GM18870 (cell line): ENCODE measurements around the gene PEX5L.
"Not testable (repeated sequence)": the region's sequence is repeated elsewhere in the genome, so short reads cannot be mapped to it uniquely, and the experiment has no call there.

Experiments used
- ATAC-seq: cut with Tn5 transposase; IDR thresholded peaks from one replicate; pipeline ENCODE4 v1.9.1; 2021; ENCODE audit warnings: moderate library complexity; ENCODE audit not compliant: unreplicated experiment

Gene PEX5L

GRCh38 chr3:180017846-180018245 is 18.9 kb downstream of the PEX5L start:
- no peak for ATAC-seq

- ATAC-seq = no peak
Observed at GRCh38 chr3:180011927-180012326, 24.8 kb downstream of the PEX5L start.

- not testable (repeated sequence) for ATAC-seq
Observed at GRCh38 chr3:180008318-180008717, 28.4 kb downstream of the PEX5L start.

GRCh38 chr3:180004542-180004941 is 32.2 kb downstream of the PEX5L start:
- no peak for ATAC-seq

DNA sequence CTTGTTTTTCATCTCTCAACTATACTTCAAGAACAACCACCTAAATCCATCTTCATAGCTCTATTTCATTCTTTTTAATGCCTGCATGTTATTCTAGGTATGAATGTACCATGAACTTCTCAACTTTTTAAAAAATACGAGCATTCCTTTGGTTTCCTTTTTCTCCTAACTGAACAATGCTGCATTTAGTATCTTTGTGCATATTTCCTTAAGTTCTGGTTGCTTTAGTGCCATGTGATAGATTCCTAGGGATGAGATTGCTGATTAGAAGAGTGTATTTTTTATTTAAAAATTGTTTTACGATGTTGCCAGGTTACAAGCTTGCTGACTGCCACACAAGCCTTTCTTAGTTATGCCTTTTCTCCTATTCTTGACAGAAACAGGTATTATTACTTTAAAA is 34.7 kb downstream of the PEX5L start:
- ATAC-seq = no peak

- no peak for ATAC-seq
Observed at GRCh38 chr3:180000500-180000899, 36.2 kb downstream of the PEX5L start.

DNA sequence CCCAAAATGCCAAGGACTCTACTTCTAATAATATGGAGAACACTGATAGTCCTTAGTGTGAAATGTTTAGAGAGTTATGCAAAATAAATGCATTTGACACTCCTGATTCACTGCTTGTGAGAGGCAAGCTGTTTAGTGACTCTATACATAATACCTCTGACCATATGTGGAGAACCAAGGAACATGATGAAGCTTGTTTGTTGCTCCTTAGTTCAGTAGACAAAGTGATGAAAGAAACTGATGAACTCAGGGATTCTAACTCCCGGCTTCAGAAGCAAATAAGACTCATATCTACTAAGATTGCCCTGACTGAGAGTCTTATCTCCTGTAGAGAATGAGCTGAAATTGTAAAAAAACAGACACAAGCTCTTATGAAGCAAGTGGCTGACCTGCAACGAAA is 41.3 kb downstream of the PEX5L start:
- ATAC-seq = no peak

GRCh38 chr3:179991883-179992282 is 44.9 kb downstream of the PEX5L start:
- no peak for ATAC-seq

DNA sequence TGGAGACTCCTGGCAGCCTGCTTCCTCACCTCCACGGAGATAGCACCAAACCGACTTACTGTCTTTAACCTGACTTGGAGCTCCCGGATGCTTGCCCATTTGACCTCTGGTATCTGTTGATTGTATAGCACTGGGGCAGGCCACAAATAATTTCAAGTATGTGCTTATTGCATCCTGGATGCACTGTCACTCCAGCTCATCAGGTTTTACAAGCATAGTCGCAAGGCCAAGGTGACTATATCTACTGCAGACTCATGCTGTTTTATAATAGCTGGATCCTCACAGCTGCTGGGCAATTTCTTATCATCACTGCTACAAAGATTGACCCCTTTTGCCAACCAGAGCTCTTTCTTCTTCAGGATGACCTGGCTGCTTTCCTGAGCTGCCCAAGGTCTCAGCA is 45.6 kb downstream of the PEX5L start:
- ATAC-seq = no peak

DNA sequence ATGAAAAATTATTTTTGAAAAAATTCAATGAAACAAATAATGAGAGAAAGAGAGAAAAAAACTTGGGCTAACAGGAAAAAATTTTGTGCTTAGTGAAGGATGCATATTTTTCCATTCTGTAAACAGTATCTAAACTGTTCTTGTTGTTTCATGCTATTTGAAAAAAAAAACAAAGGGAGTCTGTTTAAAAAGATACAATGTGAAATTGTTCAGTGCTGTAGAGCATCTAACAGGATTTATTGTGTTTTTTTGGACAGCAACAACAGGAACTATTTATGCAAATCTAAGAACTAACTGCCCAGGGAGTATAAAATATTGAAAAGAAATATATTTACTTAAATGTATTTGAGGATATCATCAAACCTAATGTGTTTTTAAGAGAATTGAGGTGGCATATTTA is 55.1 kb downstream of the PEX5L start:
- no peak for ATAC-seq

- no peak for ATAC-seq
Observed at GRCh38 chr3:179977356-179977755, 59.4 kb downstream of the PEX5L start.

DNA sequence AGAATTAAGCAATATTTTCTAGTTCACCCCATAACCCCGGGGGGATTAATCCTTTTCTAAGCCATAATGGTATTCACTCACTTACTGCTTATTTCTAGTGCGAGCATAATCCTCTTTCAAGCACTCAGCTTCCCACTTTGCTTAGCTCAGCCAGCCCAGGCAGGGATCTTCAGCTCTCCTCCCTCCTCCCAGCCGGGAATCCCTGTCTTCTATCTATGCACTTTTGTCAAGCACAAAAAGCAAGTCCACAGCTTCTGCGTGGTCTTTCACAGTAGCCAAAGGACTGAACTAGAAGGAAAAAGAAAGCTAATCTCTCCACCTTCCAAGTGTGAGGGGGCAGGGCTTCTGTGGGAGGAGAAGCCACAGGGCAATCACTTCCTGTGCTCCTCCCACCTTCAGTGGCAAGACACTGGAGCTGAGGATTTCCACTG is 62.8 kb downstream of the PEX5L start:
- ATAC-seq = no peak

DNA sequence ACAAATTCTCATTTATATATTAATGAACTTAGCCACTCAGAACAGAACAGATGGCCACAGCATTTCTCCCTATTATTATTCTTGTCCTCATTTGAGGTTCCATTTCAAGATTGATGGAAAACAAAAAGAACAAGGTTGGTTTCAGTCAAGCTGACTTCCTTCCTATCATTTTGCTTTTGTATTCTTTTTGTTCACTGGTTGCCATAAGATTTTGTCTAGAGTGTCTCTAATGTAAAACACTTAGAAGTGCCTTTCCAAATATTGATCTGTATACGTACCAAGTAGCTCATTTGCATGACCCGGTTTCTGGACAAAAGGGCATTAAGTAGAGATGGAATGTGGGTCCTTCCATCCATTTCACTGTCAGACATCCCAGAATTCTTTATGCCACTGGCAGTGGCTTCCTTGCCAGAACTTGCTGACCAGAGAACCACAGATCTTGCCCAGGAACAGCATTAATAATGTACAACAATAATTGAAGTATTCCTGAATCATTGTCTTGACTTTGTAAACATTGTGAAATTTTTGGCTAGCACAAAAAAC is 63.8 kb downstream of the PEX5L start:
- no peak for ATAC-seq

DNA sequence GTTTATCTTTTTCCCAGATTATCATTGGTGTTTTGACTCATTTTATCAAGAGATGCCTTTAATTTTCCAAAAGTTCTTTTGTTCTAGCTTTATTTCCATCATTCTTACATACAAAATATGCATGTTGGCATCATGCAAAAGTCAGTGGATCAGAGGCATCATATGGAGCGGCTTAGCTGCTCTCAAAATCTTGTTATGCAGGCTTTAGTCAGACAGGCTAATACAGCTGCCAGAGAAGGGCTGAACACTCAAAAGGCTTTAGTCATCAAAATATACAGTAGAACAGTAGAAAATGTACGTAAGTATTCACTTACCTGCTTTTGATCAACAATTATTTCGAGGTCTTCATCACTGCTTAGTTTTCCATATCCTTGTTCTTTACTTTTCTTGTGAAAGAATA is 65.5 kb downstream of the PEX5L start:
- ATAC-seq = no peak

- ATAC-seq = no peak
Observed at GRCh38 chr3:179970746-179971145, 66.0 kb downstream of the PEX5L start.

DNA sequence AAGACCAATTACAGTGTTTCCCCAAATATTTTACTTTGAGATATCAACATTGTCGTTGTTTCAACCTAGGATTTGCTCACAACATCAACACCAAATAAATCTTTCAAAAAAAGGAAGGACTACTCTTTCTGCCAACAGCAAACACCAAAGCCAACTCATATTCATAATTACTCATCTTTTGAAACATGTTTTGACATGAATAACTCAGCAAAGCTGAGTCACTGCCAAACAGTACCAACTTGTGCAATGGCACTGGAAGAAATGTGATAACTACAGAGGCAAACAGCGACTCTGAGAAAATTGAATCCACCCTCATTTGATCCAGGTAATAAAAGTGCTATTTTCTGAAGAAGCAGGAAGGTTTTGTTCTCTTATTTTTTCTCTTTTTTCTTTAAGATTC is 67.2 kb downstream of the PEX5L start:
- no peak for ATAC-seq

DNA sequence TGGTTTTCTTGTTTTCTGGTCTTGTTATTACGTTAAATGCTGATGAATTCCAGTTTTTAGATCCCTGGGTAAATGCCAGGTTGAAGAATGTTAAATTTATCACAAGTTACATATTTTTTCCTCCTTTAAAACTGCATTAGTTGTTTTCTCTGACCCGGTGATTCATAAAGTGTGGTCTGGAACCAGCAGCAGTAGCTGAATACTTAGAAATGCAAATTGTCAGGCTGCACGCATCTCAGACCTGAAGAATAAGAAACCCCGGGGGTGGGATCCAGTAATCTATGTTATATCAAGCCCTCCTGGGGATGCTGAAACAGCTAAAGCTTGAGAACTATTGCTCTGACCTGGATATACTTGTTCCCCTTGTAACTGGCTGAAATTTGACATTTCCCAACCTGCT is 69.1 kb downstream of the PEX5L start:
- peak; percentile 71 for ATAC-seq

- ATAC-seq = no peak
Observed at GRCh38 chr3:179964890-179965289, 71.8 kb downstream of the PEX5L start.

- ATAC-seq = no peak
Observed at GRCh38 chr3:179962629-179963387, 73.9 kb downstream of the PEX5L start.

GRCh38 chr3:179961703-179962078 is 75.0 kb downstream of the PEX5L start:
- ATAC-seq = peak; percentile 58

GRCh38 chr3:179961071-179961702 is 75.5 kb downstream of the PEX5L start:
- peak; percentile 25 for ATAC-seq

DNA sequence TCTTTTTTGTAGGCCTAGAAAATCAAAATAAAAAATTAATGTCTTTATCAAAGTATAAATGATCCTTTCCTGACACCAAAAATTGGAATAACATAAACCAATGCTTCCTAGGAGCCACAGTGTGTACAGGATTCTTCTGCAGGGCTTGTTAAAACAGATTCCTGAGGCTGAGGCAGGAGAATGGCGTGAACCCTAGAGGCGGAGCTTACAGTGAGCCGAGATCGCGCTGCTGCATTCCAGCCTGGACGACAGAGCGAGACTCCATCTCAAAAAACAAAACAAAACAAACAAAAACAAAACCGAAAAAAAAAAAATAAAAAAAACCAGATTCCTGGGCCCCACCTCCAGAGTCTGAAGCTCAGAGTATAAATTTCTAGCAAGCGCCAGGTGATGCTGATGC is 78.0 kb downstream of the PEX5L start:
- no peak for ATAC-seq
